PC-3 (cell line): Measurements from ENCODE around the gene ZSWIM7.

Experiments
- CTCF ChIP-seq: fragments of 300-600 bp; sonication (generic); conservative IDR thresholded peaks from 2 replicates; pipeline ENCODE4 v1.5.1; 2017; ENCODE audit warnings: antibody characterized with exemption, low read depth, mild to moderate bottlenecking, low read length
- EZH2 ChIP-seq: fragments of 300-600 bp; sonication (generic); IDR thresholded peaks from one replicate; pipeline ENCODE4 v1.6.1; 2017; ENCODE audit warnings: antibody characterized with exemption, mild to moderate bottlenecking, low read length; ENCODE audit not compliant: unreplicated experiment
- EZH2phosphoT487 ChIP-seq: fragments of 300-600 bp; sonication (generic); IDR thresholded peaks from 2 replicates; pipeline ENCODE4 v1.6.1; 2018; ENCODE audit warnings: mild to moderate bottlenecking, antibody characterized with exemption, low read length, borderline replicate concordance

- no peak for TF ChIP-seq CTCF
- TF ChIP-seq EZH2 = no peak
- TF ChIP-seq EZH2phosphoT487 = no peak
Measured at GRCh38 chr17:15965528-15965927, 34.0 kb downstream of the ZSWIM7 start.
